ENCODE data around the gene CDC34. TPM values are rescaled to one million over a fixed set of nuclear protein-coding genes. Genes with fewer than 3 reads are reported as not detected.

Gene CDC34
- total and polyA plus RNA-seq, 2 of the 8 experiments (the other 6 are each of a cell fraction or from before 2014, with no cell fraction given) = 95.9 to 129 TPM

- Histone ChIP-seq H4K20me1 (replicated peaks in 1 of 2; ENCODE audit: control insufficient read depth in 1 of 2, insufficient read depth in 2 of 2, low read length in 2 of 2) (no peaks in the 10 kb centered on the region), H2AK5ac (ENCODE audit: low read depth, low read length) (no peak overlapping the region), H4K91ac (replicated peaks; ENCODE audit: insufficient read length, low read length) (no peak overlapping the region), H3K9ac (replicated peaks in 1 of 4; ENCODE audit: extremely low read depth in 1 of 4, low read depth in 3 of 4, low read length in 3 of 4) (no peak overlapping the region), H2BK5ac (ENCODE audit: low read depth, low read length) (no peak overlapping the region), H2BK120ac (replicated peaks; ENCODE audit: low read depth, low read length) (no peak overlapping the region), H3K27ac (ENCODE audit: low read depth, low read length) (no peak overlapping the region), H3K9me3 (ENCODE audit: insufficient read depth in 2 of 2, low read depth in 1 of 2, low read length in 1 of 2) (peaks cover 0 to 5% of the 10 kb centered on the region in 2 experiments; a peak in 1 of 4 replicates), H2AFZ (ENCODE audit: low read length) (no peak overlapping the region), H3K23ac (ENCODE audit: insufficient read length) (no peak overlapping the region), H3K27me3 (replicated peaks in 1 of 4; ENCODE audit: control insufficient read depth in 3 of 4, extremely low read depth in 1 of 4, insufficient read depth in 3 of 4, low read length in 3 of 4) (peaks cover 0 to 3% (median 0%) of the 10 kb centered on the region in 4 experiments; a peak in 1 of 7 replicates), H3K4ac (replicated peaks; ENCODE audit: insufficient read length, low read depth, low read length) (no peak overlapping the region), H3K23me2 (ENCODE audit: low read depth, low read length) (peaks cover 8% of the 10 kb centered on the region; the same call in 1 of the 2 replicates), H3K18ac (ENCODE audit: extremely low read depth, low read length) (no peak overlapping the region), H3K4me1 (replicated peaks in 1 of 4; ENCODE audit: control insufficient read depth in 3 of 4, insufficient read depth in 4 of 4, low read length in 3 of 4) (peaks cover 0 to 6% (median 3%) of the 10 kb centered on the region in 4 experiments; a peak in 4 of 7 replicates), H4K8ac (ENCODE audit: extremely low read depth, insufficient read depth, low read length) (no peak overlapping the region), H2BK12ac (ENCODE audit: low read depth, low read length) (no peak overlapping the region), H3K14ac (ENCODE audit: insufficient read length) (no peak overlapping the region), H3K79me2 (ENCODE audit: control insufficient read depth in 1 of 2, insufficient read depth in 2 of 2, low read length in 2 of 2) (no peaks in the 10 kb centered on the region; a peak in 1 of 4 replicates), H3K79me1 (ENCODE audit: low read depth, low read length) (no peaks in the 10 kb centered on the region), H2BK15ac (ENCODE audit: low read length) (no peak overlapping the region), H2BK20ac (ENCODE audit: low read length) (no peak overlapping the region), H3K4me2 (ENCODE audit: insufficient read depth in 1 of 2, low read depth in 2 of 2, low read length in 2 of 2) (no peak overlapping the region), H3K4me3 (ENCODE audit: extremely low read depth in 1 of 4, insufficient read depth in 2 of 4, low read depth in 3 of 4, low read length in 4 of 4) (no peak overlapping the region), H3K56ac (replicated peaks; ENCODE audit: insufficient read length, low read depth, low read length) (no peak overlapping the region), H3K36me3 (ENCODE audit: control insufficient read depth in 2 of 4, insufficient read depth in 4 of 4, low read length in 3 of 4) (peaks cover 0 to 3% (median 0%) of the 10 kb centered on the region in 4 experiments; a peak in 2 of 8 replicates), H4K5ac (ENCODE audit: insufficient read length, low read depth, low read length) (no peak overlapping the region)
- POLR2A ChIA-PET (ENCODE audit: partially characterized antibody) = interaction anchor here (1.0 to 3.2 kb wide), 6 partner anchors 10 to 46 kb away, joined by 3 to 15 read pairs (median 4); no protein-coding TSS in a partner anchor
- CTCF ChIA-PET (ENCODE audit: partially characterized antibody) = interaction anchor here (1.1 to 1.9 kb wide), 3 partner anchors 34 to 57 kb away, joined by 3 to 4 read pairs (median 3); no protein-coding TSS in a partner anchor
- WGBS, 2 experiments (ENCODE audit: extremely low coverage in 1 of 2, insufficient coverage in 1 of 2, insufficient read length in 1 of 2, insufficient replicate concordance in 2 of 2, low coverage in 1 of 2, low lambda C conversion rate in 2 of 2, missing lambda C conversion rate in 1 of 2) = 95% methylated on average over 12 of the region's 22 CpGs; no CpG with 5 or more reads in 1 of the 2 experiments
- no peak for FAIRE-seq
- TF ChIP-seq CBX5 (IDR thresholded peaks at IDR 0.05; ENCODE audit: low read depth, low read length) (no peak), KDM5A (IDR thresholded peaks at IDR 0.05; ENCODE audit: low read length) (no peak), RBBP5 (IDR thresholded peaks at IDR 0.05; ENCODE audit: borderline replicate concordance, low read depth, low read length) (no peak), SIN3A (conservative IDR thresholded peaks at IDR 0.05 in 1 of 2, IDR thresholded peaks at IDR 0.05 in 1 of 2; ENCODE audit: low read depth in 1 of 2, low read length in 2 of 2) (no peak)
- DNase-seq (ENCODE audit: low read depth in 1 of 2, low spot score in 2 of 2) = no peak
Measured at GRCh38 chr19:567296-567900, 35.8 kb downstream of the CDC34 start.

All from H1 (cell line).